RKO (cell line): Measurements from ENCODE around the gene CCDC154.

Experiments used
- DNase-seq: peaks from one replicate; pipeline ENCODE4 v3.0.0-alpha.2; 2016; ENCODE audit warnings: low spot score

Gene CCDC154

DNA sequence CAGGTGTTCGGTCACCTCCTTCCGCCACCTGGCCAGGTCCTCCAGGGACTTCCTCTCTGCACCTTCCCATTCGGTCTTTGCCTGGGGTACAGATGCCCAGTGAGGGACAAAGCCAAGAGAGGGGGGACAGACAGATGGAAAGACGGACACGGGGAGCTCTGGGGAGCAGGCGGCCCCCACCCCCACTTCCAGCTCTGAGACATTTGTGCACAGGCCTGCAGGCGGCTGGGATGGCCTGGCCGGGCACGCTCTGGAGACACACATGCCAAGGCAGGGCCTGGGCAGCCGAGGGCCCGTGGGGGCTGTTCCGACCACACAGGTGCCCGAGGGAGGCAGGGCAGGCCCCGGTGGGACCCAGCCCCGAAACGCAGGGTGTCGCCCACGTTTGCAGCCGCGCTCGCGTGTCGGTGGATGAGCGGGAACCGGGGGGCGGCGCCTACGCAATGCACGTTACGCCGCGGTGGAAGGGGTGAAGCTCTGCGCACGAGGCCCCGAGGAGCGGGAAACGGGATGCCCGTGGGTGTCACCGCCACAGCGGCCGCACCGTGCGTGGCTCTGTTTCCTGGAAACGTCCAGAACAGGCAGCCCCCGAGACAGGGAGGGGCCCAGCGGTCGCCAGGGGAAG lies 7.5 kb downstream of the CCDC154 start:
- no peak for DNase-seq

DNA sequence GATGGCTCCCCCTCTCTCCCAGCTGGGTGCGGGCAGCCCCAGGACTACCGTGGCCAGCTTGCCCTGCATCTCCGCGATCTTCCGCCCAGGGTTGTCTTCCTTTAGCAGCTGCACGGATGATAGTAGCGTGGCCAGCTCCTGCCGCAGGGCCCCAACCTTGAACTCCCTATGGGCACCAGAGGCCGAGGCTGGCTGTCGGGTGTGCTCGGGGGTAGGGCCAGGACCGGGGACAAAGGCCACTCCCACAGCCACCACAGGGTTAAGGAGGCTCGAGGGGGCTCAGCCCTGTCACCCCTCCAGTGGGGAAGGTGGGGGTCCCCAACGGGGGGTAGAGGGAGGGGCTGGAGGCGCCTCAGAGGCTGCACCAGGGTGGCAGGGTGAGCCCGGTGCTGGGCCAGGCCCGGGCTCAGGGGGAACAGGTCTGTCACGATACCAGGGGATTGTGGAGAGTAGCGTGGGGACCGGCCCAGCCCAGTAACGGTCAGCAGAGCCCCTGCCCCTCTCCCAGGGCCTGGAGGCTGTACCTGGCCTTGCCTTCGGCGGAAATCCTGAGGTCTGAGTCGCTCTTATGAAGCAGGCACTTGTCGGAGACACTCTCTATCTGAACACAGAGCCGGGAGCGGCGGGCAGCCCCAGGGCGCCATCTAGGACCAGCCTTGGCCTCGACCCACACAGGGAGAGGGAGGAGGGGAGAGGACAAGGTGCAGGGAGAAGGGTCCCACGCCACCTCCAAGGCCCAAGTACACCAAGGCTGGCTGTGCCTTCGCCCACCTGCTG lies 8.2 kb downstream of the CCDC154 start:
- DNase-seq = peak; percentile 26

DNA sequence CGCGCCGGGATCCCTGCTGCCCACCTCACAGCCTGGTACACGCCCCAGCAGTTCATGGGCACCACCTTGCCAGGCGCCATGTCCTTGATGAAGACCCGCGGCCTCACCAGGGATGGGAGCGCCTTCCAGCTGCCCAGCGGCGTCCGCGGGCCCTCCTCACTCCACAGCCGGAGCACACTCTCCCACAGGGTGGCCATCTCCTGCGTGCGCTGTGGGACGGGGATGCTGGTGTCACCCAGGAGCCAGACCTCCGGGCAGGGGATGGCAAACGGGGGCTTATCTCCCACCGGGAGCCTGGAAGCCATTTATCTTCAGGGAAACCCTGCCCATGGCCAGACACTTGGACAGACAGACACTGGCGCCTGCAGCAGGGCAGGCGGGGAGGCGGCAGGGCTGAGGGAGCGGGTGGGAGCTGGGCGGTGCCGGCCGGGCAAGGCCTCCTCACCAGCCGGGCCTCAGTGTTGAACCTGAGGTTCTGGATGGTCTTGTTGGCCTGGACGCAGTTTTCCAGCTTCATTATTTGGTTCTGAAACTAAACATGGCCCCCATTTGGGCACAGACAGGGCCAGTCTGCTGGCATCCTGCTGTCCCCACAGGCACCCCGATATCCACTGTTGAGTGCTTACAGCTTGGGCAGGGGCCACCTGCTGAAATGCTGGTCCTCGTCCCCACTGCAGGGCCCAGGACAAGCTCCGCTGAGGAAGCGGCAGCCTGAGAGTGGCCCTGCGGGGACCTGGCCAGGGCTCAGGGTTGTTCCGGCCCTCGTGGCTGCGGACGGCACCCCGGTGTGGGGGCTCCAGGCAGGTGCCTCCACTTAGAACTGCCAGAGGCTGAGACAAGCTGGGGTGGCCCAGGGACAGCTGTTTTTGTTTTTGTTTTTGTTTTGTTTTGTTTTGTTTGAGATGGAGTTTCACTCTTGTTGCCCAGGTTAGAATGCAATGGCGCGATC lies 9.4 kb downstream of the CCDC154 start:
- DNase-seq = no peak

DNA sequence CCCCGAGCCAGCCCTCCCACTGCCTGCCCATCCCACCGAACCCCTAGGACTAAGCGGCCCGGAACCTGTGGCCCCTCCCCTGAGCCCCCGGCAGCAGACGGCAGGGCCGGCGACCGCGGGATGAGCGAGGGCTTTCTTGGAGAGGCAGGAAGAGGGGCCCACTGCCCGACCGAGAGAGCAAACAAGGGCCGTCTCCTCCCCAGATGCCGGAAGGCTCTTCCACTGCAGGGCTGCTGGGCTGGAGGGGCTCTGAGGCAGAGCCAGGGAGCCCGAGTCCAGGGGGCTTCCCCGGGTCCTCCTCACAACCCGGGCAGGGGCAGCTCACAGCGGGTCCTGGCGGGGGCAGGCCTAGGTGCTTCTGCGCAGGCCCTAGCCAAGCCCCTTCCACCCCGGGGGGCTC lies 10.6 kb downstream of the CCDC154 start:
- DNase-seq = no peak

DNA sequence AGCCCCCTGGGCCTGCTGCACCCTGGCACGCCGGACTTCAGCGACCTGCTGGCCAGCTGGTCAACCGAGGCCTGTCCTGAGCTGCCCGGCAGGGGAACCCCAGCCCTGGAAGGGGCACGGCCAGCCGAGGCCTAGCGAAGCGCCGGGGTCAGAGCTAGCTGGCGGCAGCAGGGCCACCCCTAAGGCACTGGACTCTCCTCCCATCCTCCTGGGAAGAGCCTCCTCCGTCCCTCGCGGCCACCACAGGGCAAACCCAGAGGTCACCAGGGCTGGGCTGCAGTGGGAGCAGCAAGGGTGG lies 11.1 kb downstream of the CCDC154 start:
- no peak for DNase-seq

DNA sequence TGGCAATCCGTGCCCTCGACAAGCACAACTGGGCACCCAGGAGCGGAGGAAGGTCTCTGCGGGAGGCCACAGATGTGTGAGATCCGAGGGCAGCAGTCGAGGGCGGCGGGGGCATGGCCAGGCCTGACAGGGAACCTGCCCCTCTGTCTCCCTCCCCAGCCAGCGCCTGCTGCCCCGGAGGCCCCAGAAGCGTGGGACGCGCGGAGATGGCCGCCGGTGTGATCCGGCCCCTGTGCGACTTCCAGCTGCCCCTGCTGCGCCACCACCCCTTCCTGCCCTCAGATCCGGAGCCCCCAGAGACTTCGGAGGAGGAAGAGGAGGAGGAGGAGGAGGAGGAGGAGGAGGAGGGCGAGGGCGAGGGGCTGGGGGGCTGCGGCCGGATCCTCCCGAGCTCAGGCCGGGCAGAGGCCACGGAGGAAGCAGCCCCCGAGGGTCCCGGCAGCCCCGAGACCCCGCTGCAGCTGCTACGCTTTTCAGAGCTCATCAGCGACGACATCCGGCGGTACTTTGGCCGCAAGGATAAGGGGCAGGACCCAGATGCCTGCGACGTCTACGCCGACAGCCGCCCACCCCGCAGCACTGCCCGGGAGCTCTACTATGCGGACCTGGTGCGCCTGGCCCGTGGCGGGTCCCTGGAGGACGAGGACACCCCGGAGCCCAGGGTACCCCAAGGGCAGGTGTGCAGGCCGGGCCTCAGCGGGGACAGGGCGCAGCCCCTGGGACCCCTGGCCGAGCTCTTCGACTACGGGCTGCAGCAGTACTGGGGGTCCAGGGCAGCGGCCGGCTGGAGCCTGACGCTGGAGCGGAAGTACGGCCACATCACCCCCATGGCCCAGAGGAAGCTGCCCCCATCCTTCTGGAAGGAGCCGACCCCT lies 11.7 kb downstream of the CCDC154 start:
- DNase-seq = no peak

DNA sequence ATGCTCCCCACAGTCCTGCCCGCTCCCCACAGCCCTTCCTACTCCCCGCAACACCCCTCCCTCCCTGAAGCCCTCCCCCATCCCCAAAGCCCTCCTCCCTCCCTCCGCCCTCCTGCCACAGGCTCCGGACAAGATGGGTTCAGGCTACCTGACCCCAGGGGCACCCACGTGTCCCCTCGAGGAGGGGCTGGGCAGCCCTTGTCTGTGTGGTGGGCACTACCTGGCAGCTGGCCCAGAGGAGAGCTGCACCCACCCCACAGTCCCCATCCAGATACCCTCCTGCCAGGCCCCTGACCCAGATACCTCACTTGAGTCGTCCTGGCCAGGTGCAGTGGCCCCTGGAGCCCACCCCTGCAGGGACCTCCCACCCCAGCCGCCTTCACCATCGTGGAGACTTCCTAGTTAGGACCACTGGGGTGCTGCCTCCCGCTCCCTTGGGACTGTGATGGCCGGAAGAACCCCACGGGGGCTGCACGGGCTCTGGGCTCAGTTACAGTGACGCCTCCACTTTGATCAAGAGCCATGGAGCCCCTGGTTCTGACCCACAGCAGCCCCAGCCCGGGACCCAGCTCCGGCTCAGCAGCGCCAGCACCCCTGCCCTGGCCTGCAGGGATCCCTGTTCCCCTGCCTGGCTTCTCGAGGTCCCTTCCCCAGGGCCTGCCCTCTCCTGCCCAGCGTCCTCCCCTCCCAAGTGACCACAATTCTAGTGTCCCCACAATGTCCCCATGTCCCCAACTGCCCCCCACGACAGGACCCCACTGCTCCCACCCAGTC lies 12.7 kb downstream of the CCDC154 start:
- no peak for DNase-seq

DNA sequence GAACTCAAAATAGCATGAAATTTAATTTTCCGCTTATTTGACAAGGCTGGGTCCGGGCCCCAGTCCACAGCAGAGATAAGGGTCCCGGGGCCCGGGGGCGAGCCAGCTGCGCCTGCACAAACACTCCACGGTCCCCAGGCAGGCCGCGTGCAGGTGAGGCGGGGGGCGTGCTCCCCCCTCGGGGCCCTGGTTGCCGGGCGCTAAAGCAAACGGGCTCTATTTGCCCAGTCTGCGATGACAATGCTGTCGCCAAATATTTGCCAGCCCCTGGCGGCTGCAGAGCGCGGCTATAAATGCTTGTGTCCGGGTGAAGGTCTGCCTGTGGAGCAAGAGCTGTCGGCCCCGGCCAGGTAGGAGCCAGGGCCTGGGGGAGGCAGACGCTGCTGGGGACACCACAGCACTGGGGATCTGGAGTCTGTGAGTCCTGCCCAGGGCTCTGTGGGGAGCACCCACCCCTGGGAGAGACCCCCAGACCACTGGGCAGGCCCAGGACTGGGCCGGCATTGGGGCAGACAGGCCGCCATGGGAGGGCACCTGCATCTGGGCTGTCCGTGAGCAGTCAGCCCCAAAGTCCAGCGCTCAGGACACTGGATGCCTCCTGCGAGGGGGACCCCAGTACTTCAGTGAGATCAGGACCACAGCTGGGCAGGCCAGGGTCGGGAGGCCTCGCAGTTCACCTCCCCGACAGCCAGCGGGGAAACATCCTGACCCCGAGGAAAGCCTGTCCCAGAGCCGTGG lies 13.4 kb downstream of the CCDC154 start, which contains the start of gene PERCC1:
Gene PERCC1 (plus strand): TSS at position 320 of the 738 bp plus-strand sequence. CDS start 1,516 bp downstream, outside the sequence.
- DNase-seq = no peak

DNA sequence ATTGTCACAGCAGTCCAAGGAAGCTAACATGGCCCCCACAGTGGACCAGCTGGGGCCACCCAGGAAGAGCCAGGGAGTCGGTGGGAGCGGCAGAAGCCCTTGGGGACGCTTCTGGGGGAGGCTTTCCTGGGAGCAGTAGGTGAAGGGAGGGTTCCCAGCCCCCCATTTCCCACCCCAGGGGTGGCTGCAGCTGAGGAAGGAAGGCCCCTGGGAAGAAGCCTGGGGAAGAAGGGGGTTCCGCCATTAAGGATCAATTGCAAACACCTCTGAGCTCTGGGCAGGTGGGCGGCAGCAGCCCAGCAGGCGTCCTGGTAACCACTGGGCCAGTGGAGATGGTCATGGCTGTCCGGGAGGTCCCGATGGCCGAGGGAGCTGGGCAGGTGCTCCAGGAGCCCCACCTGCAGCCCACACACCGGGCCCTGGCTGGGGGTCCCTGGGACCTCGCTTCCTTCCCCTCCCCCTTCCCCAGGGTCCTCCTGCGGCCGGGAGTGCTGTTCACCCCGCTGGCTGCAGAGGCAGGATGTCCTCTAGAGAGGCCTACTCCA lies 14.1 kb downstream of the CCDC154 start:
- no peak for DNase-seq

DNA sequence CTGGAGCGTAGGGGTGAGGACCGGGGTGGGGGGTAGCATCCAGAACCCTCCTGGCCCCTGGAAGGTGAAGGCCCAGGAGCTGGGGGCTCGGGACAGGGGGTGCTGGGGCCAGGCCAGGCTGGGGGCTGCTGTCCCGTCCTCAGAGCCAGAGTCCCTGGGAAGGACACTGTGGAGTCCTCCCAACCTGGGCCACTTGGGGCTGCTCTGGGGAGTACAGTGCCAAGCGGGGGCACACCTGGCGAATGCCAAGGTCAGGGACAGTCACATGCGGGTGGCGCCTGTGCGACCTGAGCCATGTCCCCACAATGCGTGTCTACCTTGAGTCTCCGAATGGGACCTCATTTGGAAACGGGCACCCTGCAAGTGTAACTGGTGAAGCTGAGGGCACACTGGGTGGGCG lies 14.7 kb downstream of the CCDC154 start:
- no peak for DNase-seq

DNA sequence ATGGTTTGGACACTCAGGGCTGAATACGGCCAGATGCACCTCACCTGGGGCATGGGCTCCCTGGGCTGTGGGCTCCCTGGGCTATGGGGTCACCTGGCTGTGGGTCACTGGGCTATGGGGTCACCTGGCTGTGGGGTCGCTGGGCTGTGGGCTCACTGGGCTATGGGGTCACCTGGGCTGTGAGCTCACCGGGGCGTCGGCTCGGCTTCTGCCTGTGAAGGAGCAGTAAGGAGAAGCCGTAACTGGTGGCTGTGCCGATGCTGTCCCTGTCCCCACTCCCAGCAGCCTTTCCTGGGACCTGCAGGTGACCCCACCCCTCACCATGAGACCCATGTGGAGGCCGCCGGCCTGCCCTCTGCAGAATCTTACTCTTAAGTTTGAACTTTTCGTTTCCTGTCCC lies 15.3 kb downstream of the CCDC154 start:
- no peak for DNase-seq

DNA sequence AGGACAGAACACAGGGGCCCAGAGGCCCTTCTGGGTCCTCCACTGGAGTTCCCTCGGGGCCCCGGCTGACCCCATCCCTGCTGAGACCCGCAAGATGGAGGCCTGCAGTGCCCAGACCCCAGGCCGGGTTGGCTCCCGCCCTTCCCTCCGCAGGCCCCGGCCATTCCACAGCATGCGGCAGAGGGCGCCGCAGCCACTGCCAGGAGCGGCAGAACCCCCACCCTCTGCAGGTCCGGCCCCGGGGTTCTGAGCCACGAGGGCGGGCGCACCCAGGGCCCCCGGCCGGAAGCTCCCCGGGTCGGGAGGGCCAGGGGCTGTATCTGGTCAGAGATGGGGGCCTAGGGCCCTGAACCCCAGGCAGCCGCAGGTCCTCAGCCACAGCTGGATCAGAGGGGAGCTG lies 15.8 kb downstream of the CCDC154 start:
- DNase-seq = no peak

DNA sequence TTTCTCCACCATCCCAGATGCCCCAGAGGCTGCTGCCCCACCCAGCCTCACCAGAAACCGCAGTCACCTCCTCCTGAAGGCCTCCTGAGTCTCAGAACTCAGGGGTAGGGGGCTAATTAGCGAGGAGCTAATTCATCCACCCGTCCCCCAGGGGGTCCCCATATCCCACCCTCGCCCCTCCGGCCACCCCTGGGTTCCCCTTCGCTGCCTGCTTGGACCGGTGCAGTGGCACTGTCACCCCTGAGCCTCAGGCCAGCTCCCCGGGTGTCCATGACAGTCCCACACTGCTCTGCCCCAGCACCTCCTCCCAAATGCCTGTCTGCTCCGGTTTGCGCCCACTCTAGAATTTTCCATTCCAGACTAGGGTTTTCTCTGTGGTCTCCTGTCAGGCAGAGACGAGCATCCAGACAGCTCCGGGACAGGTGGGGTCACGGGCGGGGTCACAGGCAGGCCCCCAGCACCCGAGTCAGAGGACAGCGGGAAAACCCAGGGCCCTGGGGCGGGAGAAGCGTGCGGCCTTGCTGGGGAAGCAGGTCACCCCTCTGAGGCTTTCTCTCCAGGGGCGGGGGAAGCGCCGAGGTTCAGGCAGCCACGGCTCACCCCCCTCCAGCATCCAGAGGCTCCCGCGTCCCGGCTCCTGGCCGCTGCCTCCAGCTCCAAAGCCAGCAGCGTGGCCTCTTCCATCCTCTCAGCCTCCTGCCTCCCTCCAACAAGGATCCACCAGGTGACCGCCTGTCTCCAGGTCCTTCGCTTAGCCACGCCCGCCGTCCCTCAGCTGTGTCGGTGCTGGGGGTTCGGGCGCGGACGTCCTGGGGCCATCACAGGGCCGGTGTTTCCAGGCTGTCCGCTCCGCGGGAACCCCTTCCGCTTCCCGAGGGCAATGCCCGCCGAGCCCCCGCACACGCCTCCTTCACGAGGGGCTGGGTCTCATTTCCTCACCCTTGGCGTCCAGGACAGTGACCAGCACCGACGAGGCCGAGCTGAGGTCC lies 16.6 kb downstream of the CCDC154 start:
- no peak for DNase-seq

DNA sequence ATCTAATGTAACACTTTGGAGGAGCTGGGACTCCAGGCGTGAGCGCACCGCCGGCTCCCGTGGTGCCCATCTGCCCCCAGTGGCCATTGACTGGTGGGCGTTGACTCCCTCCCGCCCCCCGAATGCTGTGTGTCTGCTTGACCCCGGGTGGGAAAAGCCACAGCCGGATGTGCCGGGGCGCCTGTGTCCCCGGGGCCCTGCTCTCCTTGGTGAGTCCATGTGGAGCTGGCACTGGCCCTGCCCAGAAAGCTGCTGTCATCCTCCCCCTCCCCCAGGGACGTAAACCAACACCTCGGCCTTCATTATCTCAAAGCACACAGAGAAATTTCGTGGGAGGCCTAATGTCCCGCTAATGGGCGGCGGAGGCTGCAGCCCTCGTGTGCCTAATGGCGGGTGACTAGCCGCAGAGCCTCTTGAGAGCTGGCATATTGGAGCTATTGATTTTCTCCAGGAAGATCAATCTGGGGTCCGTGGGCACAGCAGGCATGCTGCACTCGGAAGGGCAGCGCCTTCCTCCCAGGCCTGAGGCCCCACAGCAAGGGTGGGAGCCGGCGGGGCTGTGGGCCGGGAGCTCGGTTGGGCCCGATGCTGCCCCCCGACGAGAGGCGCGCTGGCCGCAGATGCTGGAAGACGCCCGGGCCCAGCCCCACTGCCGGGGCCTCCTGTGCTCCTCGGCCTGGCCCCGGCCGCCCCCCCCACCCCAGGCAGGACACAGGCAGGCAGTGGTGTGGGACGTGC lies 17.5 kb downstream of the CCDC154 start:
- no peak for DNase-seq

DNA sequence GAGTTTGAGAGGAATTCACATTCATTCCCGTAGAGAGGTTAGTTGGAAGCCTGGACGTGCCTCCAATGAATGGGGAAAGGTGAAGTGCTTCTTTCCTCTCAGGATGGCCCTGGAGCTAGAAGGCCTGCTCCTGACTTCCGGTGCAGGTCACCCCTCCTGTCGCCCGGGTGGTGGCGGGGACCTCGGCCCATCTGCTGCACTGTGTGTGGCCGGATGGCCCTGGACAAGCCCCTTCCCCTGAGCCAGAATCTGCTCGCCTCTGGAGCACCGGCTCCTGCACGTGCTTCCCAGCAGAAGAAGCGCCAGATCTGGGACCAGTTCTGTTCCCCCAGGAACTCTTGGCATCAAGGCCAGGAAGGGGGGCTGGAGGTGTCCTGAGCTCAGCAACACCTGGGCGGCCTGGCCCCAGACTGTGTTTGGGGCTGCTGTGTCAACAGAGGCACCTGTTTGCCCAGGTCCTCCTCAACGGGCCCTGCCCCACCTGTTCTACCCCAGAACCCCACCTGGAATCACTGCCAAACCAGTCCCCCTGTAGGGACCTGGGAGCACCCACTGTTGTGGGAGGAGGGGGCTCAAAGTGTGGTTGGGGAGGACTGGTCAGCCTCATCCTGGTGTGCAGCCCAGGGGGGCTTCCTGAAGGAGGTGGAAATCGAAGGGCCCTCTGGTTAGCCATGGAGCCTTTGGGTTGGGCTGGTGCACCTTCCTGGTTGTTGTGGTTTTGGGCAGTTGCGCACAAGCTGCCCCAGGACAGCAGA lies 18.6 kb downstream of the CCDC154 start:
- DNase-seq = no peak

DNA sequence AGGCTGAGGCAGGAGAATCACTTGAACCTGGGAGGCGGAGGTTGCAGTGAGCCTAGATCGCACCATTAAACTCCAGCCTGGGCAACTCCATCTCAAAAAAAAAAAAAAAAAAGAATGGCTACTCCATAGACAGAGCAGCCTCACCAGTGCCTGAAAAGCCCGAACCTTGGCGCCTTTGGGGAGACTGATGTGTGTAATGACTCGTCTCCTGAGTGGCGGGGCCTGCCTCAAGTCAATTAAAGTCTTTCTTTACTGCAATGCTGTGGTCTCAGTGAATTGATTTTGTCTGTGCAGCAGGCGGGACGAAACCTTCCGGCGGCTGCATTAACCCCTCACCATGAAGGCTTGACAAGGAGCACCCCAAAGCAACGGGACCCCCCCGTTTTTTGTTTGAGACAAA lies 20.3 kb downstream of the CCDC154 start:
- no peak for DNase-seq

DNA sequence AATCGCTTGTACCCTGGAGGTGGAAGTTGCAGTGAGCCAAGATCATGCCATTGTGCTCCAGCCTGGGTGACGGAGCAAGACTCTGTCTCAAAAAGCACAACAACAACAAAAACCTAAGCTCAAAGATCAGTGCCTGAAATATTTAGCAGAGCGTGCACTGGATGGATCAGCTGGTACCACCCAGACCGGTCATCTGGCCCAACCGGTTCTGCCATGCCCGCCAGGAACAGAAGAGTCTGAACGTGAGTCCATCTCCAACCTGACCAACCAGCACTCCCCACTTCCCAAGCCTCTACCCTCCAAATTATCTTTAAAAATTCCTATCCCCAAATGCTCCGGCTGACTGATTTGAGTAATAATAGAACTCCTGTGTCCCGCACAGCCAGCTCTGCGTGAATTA lies 22.3 kb downstream of the CCDC154 start:
- no peak for DNase-seq
